Measurements from ENCODE around the gene TAF1C. TPM values are rescaled to one million over a fixed set of nuclear protein-coding genes. Genes with fewer than 3 reads are reported as not detected.

TAF1C gene
- total and polyA plus RNA-seq, 9 of the 15 experiments (the other 6 are each of a cell fraction or from before 2014, with no cell fraction given), result 1.5 to 74.8 (median 21.0) TPM

GRCh38 chr16:84136331-84137125 is 50.3 kb downstream of the TAF1C start:
- TF ChIP-seq CCNT2 (IDR thresholded peaks at IDR 0.05; ENCODE audit: borderline replicate concordance, extremely low read depth, insufficient read length, low read depth, low read length), result no peak
- TF ChIP-seq XRCC3 (IDR thresholded peaks at IDR 0.05), result no peak
- TF ChIP-seq CEBPB (tag; IDR thresholded peaks at IDR 0.05), result no peak
- TF ChIP-seq TCF15 (CRISPR knock-in tag; IDR thresholded peaks at IDR 0.05), result no peak
- no peak for TF ChIP-seq SLC30A9 (CRISPR knock-in tag; IDR thresholded peaks at IDR 0.05)
- no peak for TF ChIP-seq RAD51 (IDR thresholded peaks at IDR 0.05; ENCODE audit: borderline replicate concordance, low read depth)
- ATAC-seq, result no peak
- Histone ChIP-seq H2AFZ (ENCODE audit: low read depth, low read length) (no peak overlapping the region), H3K9ac (ENCODE audit: insufficient read depth in 1 of 2, low read depth in 2 of 2, low read length in 2 of 2) (peak overlapping the region in 1 of 2 experiments; percentile 32; a peak in 1 of 4 replicates), H3K9me3 (replicated peaks; ENCODE audit: control insufficient read depth, insufficient read depth, low read depth, low read length) (no peaks in the 10 kb centered on the region), H3K79me2 (ENCODE audit: control insufficient read depth, insufficient read depth, low read length) (peaks cover 52% of the 10 kb centered on the region), H4K20me1 (replicated peaks; ENCODE audit: control insufficient read depth, insufficient read depth, low read length) (no peaks in the 10 kb centered on the region), H3K9me1 (ENCODE audit: control insufficient read depth, insufficient read depth, low read length) (no peaks in the 10 kb centered on the region), H3K4me3 (no peak overlapping the region), H3K27me3 (ENCODE audit: control insufficient read depth in 2 of 2, insufficient read depth in 2 of 2, low read length in 2 of 2) (no peaks in the 10 kb centered on the region), H3K36me3 (ENCODE audit: control insufficient read depth, insufficient read depth, low read length) (peaks cover 3% of the 10 kb centered on the region; the same call in 1 of the 3 replicates), H3K4me2 (ENCODE audit: insufficient read depth, low read length) (no peak overlapping the region), H3K4me1 (replicated peaks in 1 of 2; ENCODE audit: control insufficient read depth in 2 of 2, insufficient read depth in 2 of 2, low read length in 2 of 2) (peaks cover 28 to 43% of the 10 kb centered on the region in 2 experiments), H3K27ac (ENCODE audit: extremely low read depth, low read depth, low read length) (no peak overlapping the region)
- in situ Hi-C loops (cut with MboI) (no loop called here), intact Hi-C loops (cut with micrococcal nuclease) (no loop called here)
- ChIA-PET POLR2A (interaction anchor here (9.6 kb wide), 1 partner anchor 17 kb away, joined by 145 read pairs; the partner anchor contains the start of gene MBTPS1), CTCF (ENCODE audit: low intra/inter-chr PET ratio) (no interaction called here)
- no TSS peak for BruUV-seq (replicated peaks)
- 88% methylated on average over 11 of the region's 11 CpGs for WGBS (ENCODE audit: insufficient coverage, low coverage, missing lambda C conversion rate)
- DNase-seq (ENCODE audit: extremely low read depth in 1 of 4, low spot score in 3 of 4), result no peak
- FAIRE-seq, result no peak
